K562 (cell line): ENCODE results near the gene WDR64. TPM values are rescaled to one million over a fixed set of nuclear protein-coding genes. Genes with fewer than 3 reads are reported as not detected.

Source experiments
- ATAC-seq: fragments of 200-7000 bp; cut with Tn5 transposase; 3 replicates; pipeline ENCODE4 v1.9.1; 2020; ENCODE audit warnings: moderate library complexity
- BruUV-seq: library from RNA; stranded (reverse); fragments of 400-500 nt; replicated peaks from 2 replicates; lab custom pipeline; 2021; lab: Mats Ljungman, UMichigan
- CTCF ChIA-PET: fragments of 300-600 bp; formaldehyde crosslinking; extraction: SDS; loops from one replicate; lab custom pipeline; 2021; ENCODE audit warnings: low intra/inter-chr PET ratio; lab: Yijun Ruan, JAX
- POLR2A ChIA-PET: fragments of 300-600, 350-650 bp; sonication (Branson Sonifier 250); formaldehyde crosslinking; extraction: SDS; loops from one replicate; lab custom pipeline; 2021; ENCODE audit warnings: antibody characterized with exemption, inconsistent platforms; lab: Yijun Ruan, JAX
- DNase-seq, 4 experiments: peaks; one replicate each; pipeline versions ENCODE4 v3.0.0 to v3.0.0-alpha.2; 2011 to 2018; ENCODE audit warnings: low spot score in 3 of 4, mixed read lengths in 3 of 4; ENCODE audit errors: extremely low read depth in 1 of 4
- FAIRE-seq: peaks from 2 replicates; lab custom pipeline; 2011; peaks lifted over from hg19 to GRCh38; lab: Jason Lieb, UNC
- H2AFZ ChIP-seq: 2 replicates; pipeline ENCODE4 v1.6.0; 2011; ENCODE audit warnings: low read depth, low read length, control low read depth, inconsistent platforms
- H3K27ac ChIP-seq: fragments of 200-600 bp; 3 replicates; pipeline ENCODE4 v1.8.0; 2011; ENCODE audit warnings: low read depth, mild to moderate bottlenecking, control low read depth, inconsistent platforms, low read length, moderate library complexity, mixed read lengths; ENCODE audit errors: extremely low read depth
- H3K27me3 ChIP-seq, 2 experiments: fragments of 300-600 bp in 1 of 2; 2 replicates in 1 of 2; 3 replicates in 1 of 2; pipeline versions ENCODE4 v1.6.0 to v1.8.0; 2011; ENCODE audit warnings: inconsistent platforms in 2 of 2, low read length in 2 of 2, mild to moderate bottlenecking in 1 of 2, mixed read lengths in 1 of 2, moderate library complexity in 1 of 2; ENCODE audit not compliant: control insufficient read depth in 2 of 2, insufficient read depth in 2 of 2
- H3K36me3 ChIP-seq: fragments of 300-600 bp; 3 replicates; pipeline ENCODE4 v1.8.0; 2011; ENCODE audit warnings: mild to moderate bottlenecking, low read length, inconsistent platforms; ENCODE audit not compliant: control insufficient read depth, insufficient read depth
- H3K4me1 ChIP-seq, 2 experiments: fragments of 200-600 bp in 1 of 2; replicated peaks in 1 of 2; 2 replicates in 1 of 2; 3 replicates in 1 of 2; pipeline versions ENCODE4 v1.5.1 to v1.8.0; 2011; ENCODE audit warnings: inconsistent platforms in 2 of 2, low read length in 2 of 2, mild to moderate bottlenecking in 1 of 2, mixed read lengths in 1 of 2, moderate library complexity in 1 of 2; ENCODE audit not compliant: control insufficient read depth in 2 of 2, insufficient read depth in 2 of 2
- H3K4me2 ChIP-seq: 2 replicates; pipeline ENCODE4 v1.6.1; 2011; ENCODE audit warnings: low read length, control low read depth, inconsistent platforms, mixed read lengths; ENCODE audit not compliant: insufficient read depth
- H3K4me3 ChIP-seq: fragments of 200-600 bp; sonication (generic), shearing (Covaris generic); 2 replicates; pipeline ENCODE4 v1.5.1; 2016; ENCODE audit warnings: control low read depth, inconsistent platforms
- H3K79me2 ChIP-seq: fragments of 200-600 bp; 3 replicates; pipeline ENCODE4 v1.8.0; 2011; ENCODE audit warnings: low read length, inconsistent platforms; ENCODE audit not compliant: control insufficient read depth, insufficient read depth
- H3K9ac ChIP-seq, 2 experiments: 2 replicates each; pipeline versions ENCODE4 v1.6.0 to v1.6.1; 2011; ENCODE audit warnings: low read depth in 2 of 2, low read length in 2 of 2, control low read depth in 1 of 2, inconsistent platforms in 1 of 2, mild to moderate bottlenecking in 1 of 2, mixed read lengths in 1 of 2; ENCODE audit not compliant: insufficient read depth in 1 of 2
- H3K9me1 ChIP-seq: one replicate; pipeline ENCODE4 v1.6.0; 2011; ENCODE audit warnings: inconsistent platforms, mild to moderate bottlenecking, low read length, moderate library complexity; ENCODE audit not compliant: control insufficient read depth, insufficient read depth
- H3K9me3 ChIP-seq: replicated peaks from 2 replicates; pipeline ENCODE4 v1.5.1; 2011; ENCODE audit warnings: low read depth, low read length, inconsistent platforms; ENCODE audit not compliant: control insufficient read depth, insufficient read depth
- H4K20me1 ChIP-seq: replicated peaks from 2 replicates; pipeline ENCODE4 v1.6.1; 2011; ENCODE audit warnings: low read length, inconsistent platforms, mixed read lengths; ENCODE audit not compliant: control insufficient read depth, insufficient read depth
- CEBPB ChIP-seq: fragments of 450-650 bp; IDR thresholded peaks from 2 replicates; pipeline ENCODE4 v1.6.1; 2016; ENCODE audit warnings: missing genetic modification characterization, missing compliant biosample characterization
- CEBPG ChIP-seq, 3 experiments: fragments of 200-800 bp in 1 of 3; sonication (Bioruptor generic) in 1 of 3; sonication (generic) in 1 of 3; formaldehyde crosslinking in 1 of 3; IDR thresholded peaks in 2 of 3; conservative IDR thresholded peaks in 1 of 3; 2 replicates each; pipeline versions ENCODE4 v1.6.1 to v1.8.0; 2016 to 2022; ENCODE audit warnings: missing compliant biosample characterization in 2 of 3, missing genetic modification characterization in 2 of 3, mild to moderate bottlenecking in 1 of 3, missing genetic modification reagents in 1 of 3
- EP400 ChIP-seq: fragments of 450-650 bp; IDR thresholded peaks from 2 replicates; pipeline ENCODE4 v1.6.1; 2017; ENCODE audit warnings: antibody characterized with exemption, mild to moderate bottlenecking, moderate library complexity
- GATAD2A ChIP-seq: fragments of 450-650 bp; IDR thresholded peaks from 2 replicates; pipeline ENCODE4 v1.6.1; 2017
- KAT8 ChIP-seq: fragments of 450-650 bp; IDR thresholded peaks from 2 replicates; pipeline ENCODE4 v1.6.1; 2016; ENCODE audit warnings: low read depth, mild to moderate bottlenecking
- MIER1 ChIP-seq: fragments of 450-650 bp; IDR thresholded peaks from 2 replicates; pipeline ENCODE4 v1.6.1; 2016; ENCODE audit warnings: antibody characterized with exemption, mild to moderate bottlenecking, low read depth
- NCOA4 ChIP-seq: fragments of 450-650 bp; IDR thresholded peaks from 2 replicates; pipeline ENCODE4 v1.6.1; 2018; ENCODE audit warnings: mild to moderate bottlenecking; ENCODE audit not compliant: partially characterized antibody
- RBM22 ChIP-seq: fragments of 200-400 bp; formaldehyde crosslinking; IDR thresholded peaks from 2 replicates; pipeline ENCODE4 v1.6.1; 2018; ENCODE audit warnings: low read length, low read depth; ENCODE audit not compliant: poor library complexity, severe bottlenecking
- SIN3A ChIP-seq, 2 experiments: fragments of 150-350 bp in 1 of 2; IDR thresholded peaks; 2 replicates each; pipeline ENCODE4 v1.6.1; 2011 to 2016; ENCODE audit warnings: borderline replicate concordance in 2 of 2, low read depth in 2 of 2, low read length in 2 of 2, mild to moderate bottlenecking in 2 of 2, moderate library complexity in 2 of 2; ENCODE audit not compliant: control insufficient read depth in 1 of 2
- TARDBP ChIP-seq: fragments of 450-650 bp; IDR thresholded peaks from 2 replicates; pipeline ENCODE4 v1.6.1; 2016
- TOE1 ChIP-seq, 2 experiments: fragments of 450-650 bp in 1 of 2; sonication (generic) in 1 of 2; formaldehyde crosslinking in 1 of 2; IDR thresholded peaks; 2 replicates each; pipeline versions ENCODE4 v1.7.1 to v1.8.0; 2016 to 2022; ENCODE audit warnings: borderline replicate concordance in 2 of 2, mild to moderate bottlenecking in 2 of 2, antibody characterized with exemption in 1 of 2, inconsistent platforms in 1 of 2, low read depth in 1 of 2, missing genetic modification reagents in 1 of 2, moderate library complexity in 1 of 2
- TRIM24 ChIP-seq, 2 experiments: fragments of 450-650 bp; IDR thresholded peaks; 2 replicates each; pipeline ENCODE4 v1.6.1; 2016
- YBX1 ChIP-seq: fragments of 450-650 bp; IDR thresholded peaks from 2 replicates; pipeline ENCODE4 v1.7.1; 2016; ENCODE audit warnings: mild to moderate bottlenecking
- ZNF354B ChIP-seq: fragments of 250-450 bp; sonication (Bioruptor Pico); IDR thresholded peaks from 2 replicates; pipeline ENCODE4 v1.4.0; 2020
- ZNF717 ChIP-seq: fragments of 250-450 bp; sonication (Bioruptor Pico); IDR thresholded peaks from 2 replicates; pipeline ENCODE4 v1.5.0; 2021
- ZNF778 ChIP-seq: fragments of 450-650 bp; formaldehyde crosslinking; IDR thresholded peaks from 2 replicates; pipeline ENCODE4 v1.4.0; 2020; ENCODE audit warnings: mild to moderate bottlenecking, moderate library complexity
- WGBS: fragments of 100-300 bp; shearing (Covaris generic); methylation state at CpG from one replicate; pipeline ENCODE4 v1.1.6; 2016; ENCODE audit warnings: low coverage, mixed read lengths; ENCODE audit not compliant: insufficient coverage; ENCODE audit errors: missing lambda C conversion rate; 5-methylcytosine and 5-hydroxymethylcytosine counted together
- in situ Hi-C: fragments of 300-500 bp; cut with MboI; formaldehyde crosslinking; loops from 4 replicates; pipeline ENCODE4 v1.15.0; 2018; ENCODE audit warnings: inconsistent platforms, mixed read lengths
- intact Hi-C: fragments of 100-400 bp; cut with micrococcal nuclease; formaldehyde crosslinking; loops from 2 replicates; pipeline ENCODE4 v1.14.2; 2022
- polyA plus RNA-seq, 8 experiments: library from polyadenylated mRNA; depleted of rRNA in 4 of 8; stranded (reverse) in 5 of 8; unstranded in 3 of 8; fragments of >200 nt; fragmentation: Nextera tagmentation in 2 of 8; fragmentation: Illumina TruSeq in 1 of 8; extraction: Ambion mirVana in 2 of 8; extraction: Trizol in 1 of 8; gene quantifications; 2 replicates each; pipeline versions ENCODE4 v1.2.1 to v1.2.3, GENCODE V29; 2011 to 2014; ENCODE audit warnings: inconsistent platforms in 1 of 8, missing spikeins in 1 of 8
- total RNA-seq, 7 experiments: library from RNA; depleted of rRNA in 6 of 7; stranded (reverse); fragments of >200 nt in 6 of 7; fragmentation: Illumina TruSeq in 2 of 7; extraction: Trizol in 2 of 7; gene quantifications; 2 replicates each; pipeline versions ENCODE4 v1.2.1 to v1.2.3, GENCODE V29; 2011 to 2021; ENCODE audit warnings: low replicate concordance in 1 of 7
- TF ChIP-seq, protein P1 (sequence below), 2 experiments: fragments of 450-650 bp; IDR thresholded peaks; 2 replicates each; pipeline ENCODE4 v1.6.1; 2018; ENCODE audit warnings: mild to moderate bottlenecking in 2 of 2, low read depth in 1 of 2; ENCODE audit not compliant: partially characterized antibody in 2 of 2

WDR64 gene
- total and polyA plus RNA-seq, 9 of the 15 experiments (the other 6 are each of a cell fraction or from before 2014, with no cell fraction given) = 0.06 to 0.29 (median 0.19) TPM; not detected in 5

DNA sequence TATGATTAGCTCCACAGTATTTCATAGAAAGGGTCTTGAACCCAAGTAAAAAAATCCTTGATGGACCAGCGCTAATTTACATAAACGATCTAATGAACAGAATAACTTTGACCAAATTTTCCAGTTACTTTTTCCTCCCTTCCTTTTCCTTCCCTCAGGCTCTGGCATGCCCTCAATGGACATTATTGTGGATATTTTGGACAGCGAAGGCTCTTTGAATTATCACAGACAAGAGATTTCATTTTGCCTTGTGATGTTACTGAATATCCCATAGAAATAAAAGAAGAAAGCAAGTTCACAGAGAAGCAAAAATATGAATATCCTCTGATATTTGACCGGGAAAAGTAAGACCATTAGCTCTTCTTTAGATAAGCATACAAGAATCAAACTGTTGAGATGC, 135.6 kb downstream of the WDR64 start (continued):
- no peak for TF ChIP-seq ZNF717 (CRISPR knock-in tag)
- no peak for TF ChIP-seq EP400
- TF ChIP-seq SIN3A (IDR thresholded peaks at IDR 0.05; ENCODE audit: borderline replicate concordance in 2 of 2, control insufficient read depth in 1 of 2, low read depth in 2 of 2, low read length in 2 of 2) = no peak
- TF ChIP-seq RBM22 = no peak
- TF ChIP-seq ZNF354B = no peak

DNA sequence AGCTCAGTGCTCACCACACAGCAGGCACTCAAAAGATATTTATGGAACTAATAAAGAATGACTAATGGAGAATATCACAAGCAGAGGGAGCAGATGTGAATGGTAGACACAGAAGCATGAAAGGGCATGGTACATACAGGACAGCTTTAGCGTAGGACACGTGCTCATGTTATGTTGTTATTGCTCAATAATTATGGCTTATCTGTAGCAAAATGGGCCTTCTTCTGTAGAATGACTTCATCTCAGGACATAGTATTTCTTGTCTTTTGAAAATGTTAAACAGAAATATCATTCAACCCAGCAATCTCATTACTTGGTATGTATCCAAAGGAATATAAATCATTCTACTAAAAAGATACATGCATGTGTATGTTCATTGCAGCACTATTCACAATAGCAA, 137.0 kb downstream of the WDR64 start:
- H3K79me2 ChIP-seq = no peaks in the 10 kb centered on the region
- H3K9me3 ChIP-seq = no peaks in the 10 kb centered on the region
- 71% methylated on average over 2 of the region's 2 CpGs for whole genome bisulfite sequencing
- no peaks in the 10 kb centered on the region for H3K36me3 ChIP-seq
- peak; percentile 83 for TF ChIP-seq CEBPB
- TF ChIP-seq TARDBP = no peak
- TF ChIP-seq MIER1 = no peak
- TF ChIP-seq, protein P1, sequence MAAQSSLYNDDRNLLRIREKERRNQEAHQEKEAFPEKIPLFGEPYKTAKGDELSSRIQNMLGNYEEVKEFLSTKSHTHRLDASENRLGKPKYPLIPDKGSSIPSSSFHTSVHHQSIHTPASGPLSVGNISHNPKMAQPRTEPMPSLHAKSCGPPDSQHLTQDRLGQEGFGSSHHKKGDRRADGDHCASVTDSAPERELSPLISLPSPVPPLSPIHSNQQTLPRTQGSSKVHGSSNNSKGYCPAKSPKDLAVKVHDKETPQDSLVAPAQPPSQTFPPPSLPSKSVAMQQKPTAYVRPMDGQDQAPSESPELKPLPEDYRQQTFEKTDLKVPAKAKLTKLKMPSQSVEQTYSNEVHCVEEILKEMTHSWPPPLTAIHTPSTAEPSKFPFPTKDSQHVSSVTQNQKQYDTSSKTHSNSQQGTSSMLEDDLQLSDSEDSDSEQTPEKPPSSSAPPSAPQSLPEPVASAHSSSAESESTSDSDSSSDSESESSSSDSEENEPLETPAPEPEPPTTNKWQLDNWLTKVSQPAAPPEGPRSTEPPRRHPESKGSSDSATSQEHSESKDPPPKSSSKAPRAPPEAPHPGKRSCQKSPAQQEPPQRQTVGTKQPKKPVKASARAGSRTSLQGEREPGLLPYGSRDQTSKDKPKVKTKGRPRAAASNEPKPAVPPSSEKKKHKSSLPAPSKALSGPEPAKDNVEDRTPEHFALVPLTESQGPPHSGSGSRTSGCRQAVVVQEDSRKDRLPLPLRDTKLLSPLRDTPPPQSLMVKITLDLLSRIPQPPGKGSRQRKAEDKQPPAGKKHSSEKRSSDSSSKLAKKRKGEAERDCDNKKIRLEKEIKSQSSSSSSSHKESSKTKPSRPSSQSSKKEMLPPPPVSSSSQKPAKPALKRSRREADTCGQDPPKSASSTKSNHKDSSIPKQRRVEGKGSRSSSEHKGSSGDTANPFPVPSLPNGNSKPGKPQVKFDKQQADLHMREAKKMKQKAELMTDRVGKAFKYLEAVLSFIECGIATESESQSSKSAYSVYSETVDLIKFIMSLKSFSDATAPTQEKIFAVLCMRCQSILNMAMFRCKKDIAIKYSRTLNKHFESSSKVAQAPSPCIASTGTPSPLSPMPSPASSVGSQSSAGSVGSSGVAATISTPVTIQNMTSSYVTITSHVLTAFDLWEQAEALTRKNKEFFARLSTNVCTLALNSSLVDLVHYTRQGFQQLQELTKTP (IDR thresholded peaks at IDR 0.05; ENCODE audit: low read depth in 1 of 2, partially characterized antibody in 2 of 2) = no peak
- TF ChIP-seq KAT8 = no peak
- 0 out of 4 replicates have a peak, but pooled peaks of 1 of the 2 experiments have one; percentile 8 for TF ChIP-seq TRIM24 (IDR thresholded peaks at IDR 0.05)
- no peak for TF ChIP-seq GATAD2A
- no peak for TF ChIP-seq YBX1
- no peak for TF ChIP-seq ZNF778
- TF ChIP-seq NCOA4 = no peak
- no peak for TF ChIP-seq CEBPG (CRISPR knock-in tag; IDR thresholded peaks at IDR 0.05)
- TF ChIP-seq CEBPG (tag; conservative IDR thresholded peaks at IDR 0.05 in 1 of 2, IDR thresholded peaks at IDR 0.05 in 1 of 2) = peak in 1 of 2 experiments; percentile 54; a peak in 1 of 4 replicates
- TF ChIP-seq TOE1 (IDR thresholded peaks at IDR 0.05; ENCODE audit: borderline replicate concordance) = no peak
- TF ChIP-seq TOE1 (CRISPR knock-in tag; IDR thresholded peaks at IDR 0.05; ENCODE audit: borderline replicate concordance, low read depth) = no peak
- TF ChIP-seq, all 486 proteins: peak for 3
- in situ Hi-C loops = no loop called here
- no peak overlapping the region for H3K9ac ChIP-seq
- FAIRE-seq (no peak), ATAC-seq (no peak), DNase-seq (no peak)
- no peaks in the 10 kb centered on the region; a peak in 1 of 5 replicates for H3K4me1 ChIP-seq
- no peak overlapping the region for H3K4me2 ChIP-seq
- H3K9me1 ChIP-seq = no peaks in the 10 kb centered on the region
- no peaks in the 10 kb centered on the region for H4K20me1 ChIP-seq
- no TSS peak for BruUV-seq
- ChIA-PET CTCF (no interaction called here), POLR2A (interaction anchor here (1.8 kb wide), 1 partner anchor 8 kb away, joined by 6 read pairs; no protein-coding TSS in a partner anchor)
- H3K4me3 ChIP-seq = no peak overlapping the region
- intact Hi-C loops = no loop called here
- no peaks in the 10 kb centered on the region for H3K27me3 ChIP-seq
- no peak overlapping the region for H3K27ac ChIP-seq
- peak overlapping the region; percentile 23; the same call in 1 of the 2 replicates for H2AFZ ChIP-seq
